ENCODE data around the gene FLT3. TPM values are rescaled to one million over a fixed set of nuclear protein-coding genes. Genes with fewer than 3 reads are reported as not detected.

The FLT3 gene
- total RNA-seq, 1 donor from 2014 or later = 0.07 TPM

Other genes with a start within 250 kb of the FLT3 start
- gene PDX1, start 180.6 kb downstream of the FLT3 start, total RNA-seq = not detected
- gene CDX2, start 131.3 kb downstream of the FLT3 start, total RNA-seq = not detected
- gene URAD, start 111.9 kb downstream of the FLT3 start, total RNA-seq = not detected
- gene PAN3, start 38.0 kb upstream of the FLT3 start, total RNA-seq = 9.7 TPM